ENCODE results near the gene TOX2.

GRCh38 chr20:43916073-43916880, 1.6 kb downstream of the TOX2 start:
- no peak for TF ChIP-seq CTCF (IDR thresholded peaks at IDR 0.05; ENCODE audit: insufficient read depth, low read depth, low read length)
- no peak for TF ChIP-seq EZH2 (IDR thresholded peaks at IDR 0.05; ENCODE audit: insufficient read depth, low read length)
